ENCODE measurements around the gene LGR4. TPM values are rescaled to one million over a fixed set of nuclear protein-coding genes. Genes with fewer than 3 reads are reported as not detected.
"Not testable (repeated sequence)": the region's sequence is repeated elsewhere in the genome, so short reads cannot be mapped to it uniquely, and the experiment has no call there.

The LGR4 gene
- total RNA-seq, 4 donors from 2014 or later, result 26.5 to 51.3 (median 31.9) TPM

DNA sequence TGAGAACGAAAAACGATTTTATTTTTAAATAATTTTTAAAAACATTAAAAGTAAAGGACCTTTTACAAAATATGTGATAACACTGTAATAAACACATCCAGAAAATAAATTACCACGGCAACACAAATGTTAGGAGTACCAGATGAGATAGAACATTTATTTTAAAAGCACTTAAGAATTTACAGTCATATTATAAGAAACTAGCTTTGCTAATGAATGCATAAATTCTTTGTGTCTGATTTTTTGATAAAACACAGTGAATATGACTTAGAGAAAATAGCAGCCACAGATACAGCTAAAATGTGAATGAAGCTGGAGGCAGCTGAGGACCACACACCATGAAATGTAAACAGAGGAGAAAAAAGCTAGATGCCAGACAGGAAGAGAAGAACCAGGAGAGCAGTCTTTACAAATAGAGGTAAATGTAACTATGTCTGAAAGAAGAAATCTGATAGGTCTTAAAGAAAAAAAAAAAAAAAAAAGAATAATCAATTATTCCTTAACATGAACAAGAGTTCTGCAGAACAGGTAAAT lies 124.2 kb downstream of the LGR4 start:
- H3K27me3 ChIP-seq, result no peaks in the 10 kb centered on the region
- TF ChIP-seq, protein P1, sequence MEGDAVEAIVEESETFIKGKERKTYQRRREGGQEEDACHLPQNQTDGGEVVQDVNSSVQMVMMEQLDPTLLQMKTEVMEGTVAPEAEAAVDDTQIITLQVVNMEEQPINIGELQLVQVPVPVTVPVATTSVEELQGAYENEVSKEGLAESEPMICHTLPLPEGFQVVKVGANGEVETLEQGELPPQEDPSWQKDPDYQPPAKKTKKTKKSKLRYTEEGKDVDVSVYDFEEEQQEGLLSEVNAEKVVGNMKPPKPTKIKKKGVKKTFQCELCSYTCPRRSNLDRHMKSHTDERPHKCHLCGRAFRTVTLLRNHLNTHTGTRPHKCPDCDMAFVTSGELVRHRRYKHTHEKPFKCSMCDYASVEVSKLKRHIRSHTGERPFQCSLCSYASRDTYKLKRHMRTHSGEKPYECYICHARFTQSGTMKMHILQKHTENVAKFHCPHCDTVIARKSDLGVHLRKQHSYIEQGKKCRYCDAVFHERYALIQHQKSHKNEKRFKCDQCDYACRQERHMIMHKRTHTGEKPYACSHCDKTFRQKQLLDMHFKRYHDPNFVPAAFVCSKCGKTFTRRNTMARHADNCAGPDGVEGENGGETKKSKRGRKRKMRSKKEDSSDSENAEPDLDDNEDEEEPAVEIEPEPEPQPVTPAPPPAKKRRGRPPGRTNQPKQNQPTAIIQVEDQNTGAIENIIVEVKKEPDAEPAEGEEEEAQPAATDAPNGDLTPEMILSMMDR (IDR thresholded peaks at IDR 0.05), result no peak
- TF ChIP-seq POLR2A (IDR thresholded peaks at IDR 0.05) (no peak), EP300 (IDR thresholded peaks at IDR 0.05) (no peak)
- H3K36me3 ChIP-seq, result no peaks in the 10 kb centered on the region
- 31 to 33% methylated on average over 3 of the region's 3 CpGs for WGBS, 2 donors
- H3K4me1 ChIP-seq, result peaks cover 0 to 12% (median 0%) of the 10 kb centered on the region in 4 donors
- H3K9me3 ChIP-seq, result no peaks in the 10 kb centered on the region
- H3K27ac ChIP-seq, result no peak overlapping the region
- H3K4me3 ChIP-seq, result no peak overlapping the region
- DNase-seq (ENCODE audit: low spot score in 2 of 2), result no peak

DNA sequence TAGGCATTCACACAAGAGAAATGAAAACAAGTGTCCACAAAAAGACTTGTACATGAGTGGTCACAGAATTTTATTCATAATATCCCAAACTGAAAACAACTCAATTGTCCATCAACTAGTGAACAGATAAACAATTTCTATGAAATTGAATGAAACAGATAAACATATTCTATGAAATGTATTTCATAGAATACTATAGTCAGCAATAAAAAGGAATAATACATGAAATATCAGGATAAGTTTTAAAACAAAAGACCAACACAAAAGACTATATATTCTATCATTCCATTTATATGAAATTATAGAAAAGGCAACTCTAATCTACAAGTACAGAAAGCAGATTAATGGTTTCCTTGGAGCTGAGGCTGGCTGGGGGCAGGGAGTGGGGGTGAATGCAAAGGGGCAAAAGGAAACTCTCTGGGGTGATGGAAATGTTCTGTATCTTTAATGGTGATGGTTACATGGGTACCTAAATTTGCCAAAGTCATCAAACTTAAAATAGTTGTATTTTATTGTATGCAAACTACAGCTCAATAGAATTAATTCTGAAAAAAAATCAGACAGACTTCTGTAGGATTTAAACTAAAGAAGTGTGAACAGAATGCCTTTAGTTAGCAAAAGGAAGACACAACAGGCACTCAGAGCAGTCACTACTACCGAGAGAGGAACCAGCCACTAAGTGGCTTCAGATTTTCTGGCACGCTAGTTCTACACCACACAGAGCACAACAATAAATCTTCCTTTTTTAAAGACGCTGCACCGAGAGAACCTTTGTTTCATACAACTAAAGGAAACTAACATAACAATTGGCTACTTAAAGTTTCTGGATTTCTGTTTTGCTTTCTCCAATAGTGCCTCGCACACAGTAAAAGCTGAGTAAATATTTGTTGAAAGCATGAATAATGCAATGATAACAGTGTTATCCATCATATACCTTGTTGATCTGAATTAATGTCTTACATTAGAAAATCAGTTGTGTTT lies 124.9 kb downstream of the LGR4 start:
- Histone ChIP-seq H3K27me3 (no peaks in the 10 kb centered on the region), H3K9me3 (no peaks in the 10 kb centered on the region), H3K27ac (no peak overlapping the region), H3K36me3 (no peaks in the 10 kb centered on the region), H3K4me1 (peaks cover 0 to 12% (median 0%) of the 10 kb centered on the region in 4 donors), H3K4me3 (no peak overlapping the region)
- no peak for TF ChIP-seq POLR2A (IDR thresholded peaks at IDR 0.05)
- TF ChIP-seq, protein P1 (IDR thresholded peaks at IDR 0.05), result no peak
- TF ChIP-seq EP300 (IDR thresholded peaks at IDR 0.05), result no peak
- 44 to 53% methylated on average over 5 of the region's 5 CpGs for WGBS, 2 donors
- no peak for DNase-seq (ENCODE audit: low spot score in 2 of 2)

DNA sequence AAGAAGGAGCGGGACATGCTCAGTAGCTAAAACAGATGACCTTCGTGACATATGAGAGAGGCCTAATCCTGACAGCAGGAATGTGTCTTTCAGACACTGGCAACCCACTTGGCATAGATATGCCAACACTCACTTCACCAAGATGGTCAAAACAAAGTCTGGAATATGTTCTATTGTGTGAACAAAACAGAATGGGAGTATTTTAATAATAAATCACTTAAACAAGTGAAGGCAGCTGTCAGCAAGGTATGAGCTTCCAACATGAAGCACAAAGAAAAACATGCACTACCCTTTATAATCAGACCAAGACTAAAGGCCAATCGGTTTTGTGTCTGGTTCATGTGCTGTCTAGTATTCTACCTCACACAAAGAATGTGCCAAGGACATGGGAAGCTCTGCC lies 132.6 kb downstream of the LGR4 start:
- Histone ChIP-seq H3K4me3 (no peak overlapping the region), H3K9me3 (no peaks in the 10 kb centered on the region), H3K27me3 (no peaks in the 10 kb centered on the region), H3K4me1 (no peaks in the 10 kb centered on the region), H3K27ac (no peak overlapping the region), H3K36me3 (peaks cover 0 to 14% (median 0%) of the 10 kb centered on the region in 3 donors)
- DNase-seq (ENCODE audit: low spot score in 2 of 2), result no peak
- WGBS, 2 donors, result 83 to 92% methylated on average over 3 of the region's 3 CpGs
- TF ChIP-seq, protein P1 (IDR thresholded peaks at IDR 0.05), result no peak
- no peak for TF ChIP-seq POLR2A (IDR thresholded peaks at IDR 0.05)
- no peak for TF ChIP-seq EP300 (IDR thresholded peaks at IDR 0.05)

DNA sequence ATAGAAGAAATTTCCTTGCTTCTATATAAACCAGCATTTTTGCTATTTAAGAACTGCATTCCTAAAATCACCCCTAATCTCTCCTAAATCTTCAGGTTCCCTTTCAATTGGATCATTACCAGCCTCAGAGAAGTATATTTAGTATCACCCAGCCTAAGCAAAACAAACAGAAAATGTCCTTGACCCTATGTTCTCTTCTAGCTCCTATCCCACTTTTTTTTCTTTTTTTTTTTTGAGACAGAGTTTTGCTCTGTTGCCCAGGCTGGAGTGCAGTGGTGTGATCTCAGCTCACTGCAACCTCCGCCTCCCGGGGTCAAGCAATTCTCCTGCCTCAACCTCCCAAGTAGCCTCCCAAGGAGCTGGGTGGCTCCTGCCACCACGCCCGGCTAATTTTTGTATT lies 137.8 kb downstream of the LGR4 start:
- not testable (repeated sequence) for H3K27me3 ChIP-seq; H3K27ac ChIP-seq; DNase-seq (ENCODE audit: low spot score in 2 of 2); H3K4me3 ChIP-seq; H3K9me3 ChIP-seq; H3K4me1 ChIP-seq; H3K36me3 ChIP-seq
- 95 to 99% methylated on average over 4 of the region's 4 CpGs for WGBS, 2 donors

DNA sequence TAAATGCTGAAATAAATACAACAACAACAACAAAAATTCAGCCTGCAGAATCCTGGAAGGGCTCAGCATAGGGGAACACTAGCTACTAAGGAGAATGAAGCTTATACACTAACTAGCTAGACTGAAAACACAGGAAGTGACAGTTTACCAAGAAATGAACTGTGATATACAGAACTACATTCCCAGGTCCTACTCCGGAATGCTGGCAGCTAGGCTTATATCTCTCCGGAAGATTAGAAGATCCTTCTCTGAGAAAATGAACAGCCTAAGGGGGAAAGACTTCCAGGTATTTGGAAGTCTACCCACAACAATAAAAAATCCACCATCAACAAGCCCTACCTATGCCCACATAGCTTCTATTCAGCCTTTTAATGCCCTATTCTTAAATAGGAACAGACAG lies 140.6 kb downstream of the LGR4 start:
- Histone ChIP-seq H3K9me3 (no peaks in the 10 kb centered on the region), H3K4me1 (no peaks in the 10 kb centered on the region), H3K27me3 (no peaks in the 10 kb centered on the region), H3K27ac (no peak overlapping the region), H3K4me3 (no peak overlapping the region), H3K36me3 (peaks cover 0 to 1% (median 0%) of the 10 kb centered on the region in 3 donors)
- TF ChIP-seq, protein P1 (IDR thresholded peaks at IDR 0.05), result no peak
- TF ChIP-seq EP300 (IDR thresholded peaks at IDR 0.05) (no peak), POLR2A (IDR thresholded peaks at IDR 0.05) (no peak)
- WGBS, 2 donors, result 42 to 51% methylated on average over 2 of the region's 2 CpGs
- no peak for DNase-seq (ENCODE audit: low spot score in 2 of 2)

Measured in tibial nerve (tissue), 4 donors.